ENCODE measurements around the gene AQP6. TPM values are rescaled to one million over a fixed set of nuclear protein-coding genes. Genes with fewer than 3 reads are reported as not detected.
A peak's percentile ranks its signal among the peaks of the same experiment; 100 is the strongest.

Gene AQP6
- total and polyA plus RNA-seq, 2 donors from 2014 or later = 12.0 to 74.1 TPM

DNA sequence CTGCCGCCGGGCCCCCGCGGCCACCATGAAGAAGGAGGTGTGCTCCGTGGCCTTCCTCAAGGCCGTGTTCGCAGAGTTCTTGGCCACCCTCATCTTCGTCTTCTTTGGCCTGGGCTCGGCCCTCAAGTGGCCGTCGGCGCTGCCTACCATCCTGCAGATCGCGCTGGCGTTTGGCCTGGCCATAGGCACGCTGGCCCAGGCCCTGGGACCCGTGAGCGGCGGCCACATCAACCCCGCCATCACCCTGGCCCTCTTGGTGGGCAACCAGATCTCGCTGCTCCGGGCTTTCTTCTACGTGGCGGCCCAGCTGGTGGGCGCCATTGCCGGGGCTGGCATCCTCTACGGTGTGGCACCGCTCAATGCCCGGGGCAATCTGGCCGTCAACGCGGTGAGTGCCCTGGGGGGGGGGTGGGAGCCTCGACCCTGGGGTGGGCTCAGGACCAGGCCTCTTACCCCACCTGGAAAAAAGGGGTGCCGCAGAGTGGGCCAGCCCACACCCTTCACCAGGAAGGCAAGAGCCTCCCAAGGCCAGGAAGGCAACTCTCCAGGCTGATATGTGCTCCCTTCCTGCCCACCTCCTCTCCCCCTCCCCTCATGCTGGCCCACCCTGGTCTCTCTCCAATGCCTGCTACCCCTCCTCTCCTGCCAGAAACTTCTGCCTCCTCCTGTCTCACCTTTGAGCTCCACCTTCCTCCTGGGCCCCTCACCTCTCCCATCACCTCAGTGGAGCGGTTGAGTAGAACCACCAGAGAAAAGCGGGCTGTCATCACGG is 10.6 kb upstream of the AQP6 start:
- TF ChIP-seq, protein P1, sequence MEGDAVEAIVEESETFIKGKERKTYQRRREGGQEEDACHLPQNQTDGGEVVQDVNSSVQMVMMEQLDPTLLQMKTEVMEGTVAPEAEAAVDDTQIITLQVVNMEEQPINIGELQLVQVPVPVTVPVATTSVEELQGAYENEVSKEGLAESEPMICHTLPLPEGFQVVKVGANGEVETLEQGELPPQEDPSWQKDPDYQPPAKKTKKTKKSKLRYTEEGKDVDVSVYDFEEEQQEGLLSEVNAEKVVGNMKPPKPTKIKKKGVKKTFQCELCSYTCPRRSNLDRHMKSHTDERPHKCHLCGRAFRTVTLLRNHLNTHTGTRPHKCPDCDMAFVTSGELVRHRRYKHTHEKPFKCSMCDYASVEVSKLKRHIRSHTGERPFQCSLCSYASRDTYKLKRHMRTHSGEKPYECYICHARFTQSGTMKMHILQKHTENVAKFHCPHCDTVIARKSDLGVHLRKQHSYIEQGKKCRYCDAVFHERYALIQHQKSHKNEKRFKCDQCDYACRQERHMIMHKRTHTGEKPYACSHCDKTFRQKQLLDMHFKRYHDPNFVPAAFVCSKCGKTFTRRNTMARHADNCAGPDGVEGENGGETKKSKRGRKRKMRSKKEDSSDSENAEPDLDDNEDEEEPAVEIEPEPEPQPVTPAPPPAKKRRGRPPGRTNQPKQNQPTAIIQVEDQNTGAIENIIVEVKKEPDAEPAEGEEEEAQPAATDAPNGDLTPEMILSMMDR (IDR thresholded peaks at IDR 0.05; ENCODE audit: borderline replicate concordance, extremely low read depth, insufficient read depth) = no peak
- H3K4me1 ChIP-seq (ENCODE audit: control insufficient read depth in 2 of 3, insufficient read depth in 2 of 3, low read depth in 1 of 3, low read length in 3 of 3) = peaks cover 0 to 6% (median 6%) of the 10 kb centered on the region in 3 donors
- H3K4me3 ChIP-seq (ENCODE audit: low read length in 3 of 3) = no peak overlapping the region
- no peaks in the 10 kb centered on the region for H3K9me3 ChIP-seq (ENCODE audit: control insufficient read depth in 2 of 3, insufficient read depth in 1 of 3, low read length in 3 of 3)
- intact Hi-C loops (cut with DNase I) = no loop called here
- no peak overlapping the region for H3K27ac ChIP-seq (ENCODE audit: low read depth in 2 of 2, low read length in 2 of 2)
- peak in 1 of 5 donors; percentile 77 for DNase-seq
- no peak overlapping the region for H3K9ac ChIP-seq (ENCODE audit: low read length in 3 of 3)
- H3K27me3 ChIP-seq (ENCODE audit: control insufficient read depth, insufficient read depth, low read length) = peaks cover 11% of the 10 kb centered on the region
- H3K36me3 ChIP-seq (ENCODE audit: control insufficient read depth in 2 of 3, insufficient read depth in 3 of 3, low read length in 3 of 3) = no peaks in the 10 kb centered on the region
- FAIRE-seq = no peak

DNA sequence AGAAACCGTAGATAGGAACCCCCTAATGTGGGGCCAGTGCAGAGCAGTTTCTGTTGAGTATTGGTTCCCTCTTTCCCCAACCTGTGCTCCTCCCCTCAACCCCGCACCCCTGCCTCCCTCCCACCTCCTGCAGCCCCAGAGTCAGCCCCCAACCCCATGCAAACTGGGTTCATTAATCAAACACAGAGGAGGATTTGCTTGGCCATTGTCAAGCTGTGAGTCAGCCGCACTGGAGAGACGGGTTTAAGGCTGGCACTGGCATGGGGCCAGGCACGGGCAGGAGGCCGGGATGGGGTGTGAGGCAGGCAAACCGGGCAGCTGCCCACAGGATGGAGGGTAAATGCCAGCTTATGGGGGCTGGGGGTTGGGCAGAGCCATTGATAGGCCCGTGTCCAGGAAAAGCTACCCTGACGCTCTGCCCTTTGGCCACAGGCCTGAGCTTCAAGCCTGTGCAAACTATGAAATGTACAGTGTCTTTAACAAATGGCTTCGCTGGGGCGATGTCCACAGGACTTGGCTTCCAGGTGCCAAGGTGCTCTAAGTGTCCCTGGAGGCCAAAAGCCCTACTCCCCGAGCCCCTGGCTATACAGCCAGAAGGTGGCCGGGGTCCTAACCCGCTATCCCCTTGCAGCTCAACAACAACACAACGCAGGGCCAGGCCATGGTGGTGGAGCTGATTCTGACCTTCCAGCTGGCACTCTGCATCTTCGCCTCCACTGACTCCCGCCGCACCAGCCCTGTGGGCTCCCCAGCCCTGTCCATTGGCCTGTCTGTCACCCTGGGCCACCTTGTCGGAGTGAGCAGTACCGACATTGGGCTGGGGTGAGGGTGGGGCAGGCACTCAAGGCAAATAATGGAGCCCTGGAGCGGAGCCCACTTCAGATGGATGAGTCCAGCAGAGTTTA is 9.6 kb upstream of the AQP6 start:
- FAIRE-seq (no peak), DNase-seq (peak in 1 of 5 donors; percentile 93)
- H3K9me3 ChIP-seq (ENCODE audit: control insufficient read depth in 2 of 3, insufficient read depth in 1 of 3, low read length in 3 of 3) = no peaks in the 10 kb centered on the region
- intact Hi-C loops (cut with DNase I) = no loop called here
- H3K27ac ChIP-seq (ENCODE audit: low read depth in 2 of 2, low read length in 2 of 2) = no peak overlapping the region
- peaks cover 0 to 12% (median 12%) of the 10 kb centered on the region in 3 donors for H3K4me1 ChIP-seq (ENCODE audit: control insufficient read depth in 2 of 3, insufficient read depth in 2 of 3, low read depth in 1 of 3, low read length in 3 of 3)
- no peak overlapping the region for H3K9ac ChIP-seq (ENCODE audit: low read length in 3 of 3)
- H3K36me3 ChIP-seq (ENCODE audit: control insufficient read depth in 2 of 3, insufficient read depth in 3 of 3, low read length in 3 of 3) = no peaks in the 10 kb centered on the region
- TF ChIP-seq, protein P1 (IDR thresholded peaks at IDR 0.05; ENCODE audit: borderline replicate concordance, extremely low read depth, insufficient read depth) = no peak
- H3K4me3 ChIP-seq (ENCODE audit: low read length in 3 of 3) = no peak overlapping the region
- peaks cover 11% of the 10 kb centered on the region for H3K27me3 ChIP-seq (ENCODE audit: control insufficient read depth, insufficient read depth, low read length)

DNA sequence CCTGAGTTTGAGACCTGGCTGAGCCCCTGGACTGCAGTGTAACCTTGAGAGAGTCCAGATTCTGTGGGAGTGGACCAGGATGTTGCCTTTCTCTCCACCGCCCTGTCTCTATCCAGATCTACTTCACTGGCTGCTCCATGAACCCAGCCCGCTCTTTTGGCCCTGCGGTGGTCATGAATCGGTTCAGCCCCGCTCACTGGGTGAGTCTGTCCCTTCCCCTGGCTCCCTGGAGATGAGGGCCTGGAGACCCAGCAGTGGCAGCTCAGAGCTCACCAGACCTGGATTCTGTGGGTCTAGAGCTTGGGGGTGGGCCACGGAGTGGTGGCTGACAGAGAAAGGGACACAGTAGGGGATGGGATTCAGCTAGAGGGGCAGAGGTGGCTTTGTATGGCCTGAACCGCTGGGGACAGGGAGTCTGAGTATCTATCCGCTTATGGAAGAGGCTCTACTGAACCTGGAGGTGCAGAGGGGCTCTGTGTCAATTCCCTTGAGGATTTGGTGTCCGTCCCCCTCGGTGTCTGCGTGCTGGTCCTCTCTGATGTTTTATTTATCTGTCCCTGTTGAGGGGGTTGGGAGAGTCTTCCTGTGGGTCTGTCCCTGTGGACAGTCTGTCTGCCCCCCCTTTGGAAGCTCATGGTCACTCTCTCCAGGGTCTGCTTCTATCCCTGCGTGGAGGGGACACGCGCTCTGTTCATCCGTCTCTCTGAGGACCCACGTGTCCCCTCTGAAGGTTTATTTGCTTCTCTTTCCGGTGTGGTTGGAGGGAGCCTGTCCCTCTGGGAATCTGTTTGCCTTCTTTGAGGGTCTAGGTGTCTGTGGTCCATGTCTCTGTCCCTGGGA is 8.6 kb upstream of the AQP6 start:
- Histone ChIP-seq H3K36me3 (ENCODE audit: control insufficient read depth in 2 of 3, insufficient read depth in 3 of 3, low read length in 3 of 3) (no peaks in the 10 kb centered on the region), H3K9me3 (ENCODE audit: control insufficient read depth in 2 of 3, insufficient read depth in 1 of 3, low read length in 3 of 3) (no peaks in the 10 kb centered on the region), H3K9ac (ENCODE audit: low read length in 3 of 3) (no peak overlapping the region), H3K4me3 (ENCODE audit: low read length in 3 of 3) (no peak overlapping the region), H3K4me1 (ENCODE audit: control insufficient read depth in 2 of 3, insufficient read depth in 2 of 3, low read depth in 1 of 3, low read length in 3 of 3) (peaks cover 0 to 12% (median 12%) of the 10 kb centered on the region in 3 donors), H3K27me3 (ENCODE audit: control insufficient read depth, insufficient read depth, low read length) (peaks cover 11% of the 10 kb centered on the region), H3K27ac (ENCODE audit: low read depth in 2 of 2, low read length in 2 of 2) (no peak overlapping the region)
- intact Hi-C loops (cut with DNase I) = no loop called here
- FAIRE-seq = no peak
- TF ChIP-seq, protein P1 (IDR thresholded peaks at IDR 0.05; ENCODE audit: borderline replicate concordance, extremely low read depth, insufficient read depth) = no peak
- DNase-seq = peak in 1 of 5 donors; percentile 55

All from kidney (tissue), 14 donors.